Esophagus (tissue), 2 donors: ENCODE measurements around the gene ARID5A. TPM values are rescaled to one million over a fixed set of nuclear protein-coding genes. Genes with fewer than 3 reads are reported as not detected.

ENCODE experiments used
- H3K27ac ChIP-seq, 2 donors: one replicate each; pipeline ENCODE4 v1.5.1; 2013; ENCODE audit warnings: low read depth in 2 of 2, mild to moderate bottlenecking in 2 of 2, inconsistent platforms in 1 of 2, low read length in 1 of 2, moderate library complexity in 1 of 2
- H3K27me3 ChIP-seq, 2 donors: one replicate each; pipeline ENCODE4 v1.6.1; 2013; ENCODE audit warnings: low read length in 2 of 2, control low read depth in 1 of 2, mild to moderate bottlenecking in 1 of 2; ENCODE audit not compliant: insufficient read depth in 2 of 2, control insufficient read depth in 1 of 2
- H3K36me3 ChIP-seq, 2 donors: one replicate each; pipeline ENCODE4 v1.6.1; 2013; ENCODE audit warnings: low read length in 1 of 2; ENCODE audit not compliant: control insufficient read depth in 2 of 2, insufficient read depth in 2 of 2
- H3K4me1 ChIP-seq, 2 donors: one replicate each; pipeline ENCODE4 v1.6.1; 2013; ENCODE audit warnings: low read length in 1 of 2; ENCODE audit not compliant: control insufficient read depth in 2 of 2, insufficient read depth in 2 of 2
- H3K4me3 ChIP-seq, 2 donors: one replicate each; pipeline ENCODE4 v1.5.1; 2013; ENCODE audit warnings: low read length in 2 of 2, mild to moderate bottlenecking in 2 of 2, low read depth in 1 of 2, moderate library complexity in 1 of 2
- H3K9me3 ChIP-seq, 2 donors: one replicate each; pipeline ENCODE4 v1.6.1; 2013; ENCODE audit warnings: mild to moderate bottlenecking in 2 of 2, low read depth in 1 of 2, low read length in 1 of 2, moderate library complexity in 1 of 2; ENCODE audit not compliant: control insufficient read depth in 2 of 2, insufficient read depth in 1 of 2
- WGBS, 2 donors: extraction: QIAGEN DNeasy Blood & Tissue Kit; methylation state at CpG; one replicate each; pipeline ENCODE4 v1.1.7; 2013; 5-methylcytosine and 5-hydroxymethylcytosine counted together
- polyA plus RNA-seq, 2 donors: library from polyadenylated mRNA; stranded (reverse); fragments of 200-250 nt; gene quantifications; one replicate each; pipeline ENCODE4 v1.2.3, GENCODE V29; 2013
- donor health status: healthy with polysubstance abuse.
- donor health status: Bipolar disorder and iron deficiency.

The ARID5A gene
- polyA plus RNA-seq, 2 donors = 8.0 to 9.7 TPM

DNA sequence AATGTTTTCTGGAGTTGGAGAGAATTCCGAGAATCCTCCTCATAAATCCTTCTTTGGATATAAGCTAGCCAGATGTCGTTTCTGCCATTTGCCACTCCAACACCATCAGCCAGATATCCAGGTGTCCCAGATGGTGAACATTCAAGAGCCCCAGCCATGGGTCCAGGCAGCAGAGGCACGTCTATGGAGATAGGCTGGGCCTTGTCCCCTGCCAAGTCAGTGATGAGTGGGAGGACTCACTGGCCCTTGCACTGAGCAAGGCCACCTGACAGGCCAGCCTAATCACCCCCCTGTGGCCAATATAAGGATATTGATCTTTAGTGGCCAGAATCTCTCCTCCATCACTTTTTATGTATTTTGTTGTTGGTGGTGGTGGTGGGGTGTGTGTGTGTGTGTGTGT is 28.0 kb downstream of the ARID5A start:
- 79 to 80% methylated on average over 3 of the region's 3 CpGs for WGBS, 2 donors
- no peak overlapping the region for H3K4me3 ChIP-seq
- no peaks in the 10 kb centered on the region for H3K27me3 ChIP-seq
- no peaks in the 10 kb centered on the region for H3K9me3 ChIP-seq
- H3K4me1 ChIP-seq = no peaks in the 10 kb centered on the region
- no peaks in the 10 kb centered on the region for H3K36me3 ChIP-seq
- no peak overlapping the region for H3K27ac ChIP-seq

DNA sequence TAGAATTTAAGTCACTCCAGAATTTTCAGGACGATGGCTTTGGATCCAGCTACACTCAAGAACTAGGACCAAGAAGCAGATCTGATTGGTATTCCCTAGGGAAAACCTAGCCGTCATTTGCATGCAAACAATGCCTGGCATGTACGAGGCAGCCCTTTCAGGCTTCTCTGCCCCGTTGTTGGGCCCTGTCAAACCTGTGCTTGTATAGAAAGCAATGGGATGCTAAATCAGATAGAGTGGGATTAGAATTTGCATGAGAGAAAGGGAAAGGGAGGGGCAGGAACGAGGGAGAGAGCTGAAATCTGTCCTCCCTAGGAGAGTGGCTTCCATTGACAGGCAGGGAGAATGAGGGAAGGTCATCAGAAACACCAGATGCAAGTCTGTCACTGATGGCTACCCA is 28.6 kb downstream of the ARID5A start:
- Histone ChIP-seq H3K36me3 (no peaks in the 10 kb centered on the region), H3K27ac (no peak overlapping the region), H3K27me3 (no peaks in the 10 kb centered on the region), H3K4me1 (no peaks in the 10 kb centered on the region), H3K9me3 (no peaks in the 10 kb centered on the region), H3K4me3 (no peak overlapping the region)
- WGBS, 2 donors = 70 to 74% methylated on average over 5 of the region's 5 CpGs

DNA sequence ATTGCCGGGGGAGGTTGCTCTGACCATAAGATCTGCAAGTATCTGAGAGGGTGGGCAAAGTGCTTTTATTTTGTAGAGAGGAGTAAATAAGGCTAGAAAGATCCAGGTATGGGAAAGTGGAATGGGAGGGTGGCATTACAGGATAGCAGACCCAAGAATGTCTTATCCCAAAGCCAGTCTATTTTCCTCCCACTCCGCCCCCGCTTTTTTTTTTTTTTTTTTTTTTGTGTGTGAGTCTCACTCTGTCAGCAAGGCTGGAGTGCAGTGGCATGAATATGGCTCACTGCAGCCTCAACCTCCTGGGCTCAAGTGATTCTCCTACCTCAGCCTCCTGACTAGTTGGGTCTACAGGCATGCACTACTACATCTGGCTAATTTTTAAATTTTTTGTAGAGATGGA is 31.5 kb downstream of the ARID5A start:
- Histone ChIP-seq H3K36me3 (no peaks in the 10 kb centered on the region), H3K9me3 (no peaks in the 10 kb centered on the region), H3K4me3 (no peak overlapping the region), H3K27me3 (no peaks in the 10 kb centered on the region), H3K27ac (no peak overlapping the region), H3K4me1 (no peaks in the 10 kb centered on the region)
- 95 to 98% methylated on average over 3 of the region's 3 CpGs for WGBS, 2 donors

DNA sequence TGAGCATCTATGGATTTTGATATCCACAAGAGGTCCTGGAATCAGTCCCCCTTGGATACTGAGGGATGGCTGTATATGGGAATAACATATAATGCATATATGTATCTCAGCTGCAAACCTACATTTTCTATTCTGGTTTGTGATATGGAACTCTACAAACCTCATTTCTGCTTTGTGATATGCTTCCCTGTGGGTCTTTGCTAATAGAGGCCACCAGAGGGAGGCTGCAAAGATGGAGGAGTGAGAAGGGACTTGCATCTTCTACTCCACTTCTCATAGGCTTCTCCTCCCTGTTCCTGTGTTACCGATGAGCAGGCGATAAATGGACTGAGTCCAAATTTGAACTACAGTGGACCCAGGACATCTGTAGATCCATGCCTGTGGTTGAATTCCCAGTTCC is 37.8 kb downstream of the ARID5A start:
- Histone ChIP-seq H3K9me3 (no peaks in the 10 kb centered on the region), H3K36me3 (no peaks in the 10 kb centered on the region), H3K4me3 (no peak overlapping the region), H3K27me3 (no peaks in the 10 kb centered on the region), H3K4me1 (no peaks in the 10 kb centered on the region), H3K27ac (no peak overlapping the region)
- WGBS, 2 donors = 91 to 99% methylated on average over 2 of the region's 2 CpGs

DNA sequence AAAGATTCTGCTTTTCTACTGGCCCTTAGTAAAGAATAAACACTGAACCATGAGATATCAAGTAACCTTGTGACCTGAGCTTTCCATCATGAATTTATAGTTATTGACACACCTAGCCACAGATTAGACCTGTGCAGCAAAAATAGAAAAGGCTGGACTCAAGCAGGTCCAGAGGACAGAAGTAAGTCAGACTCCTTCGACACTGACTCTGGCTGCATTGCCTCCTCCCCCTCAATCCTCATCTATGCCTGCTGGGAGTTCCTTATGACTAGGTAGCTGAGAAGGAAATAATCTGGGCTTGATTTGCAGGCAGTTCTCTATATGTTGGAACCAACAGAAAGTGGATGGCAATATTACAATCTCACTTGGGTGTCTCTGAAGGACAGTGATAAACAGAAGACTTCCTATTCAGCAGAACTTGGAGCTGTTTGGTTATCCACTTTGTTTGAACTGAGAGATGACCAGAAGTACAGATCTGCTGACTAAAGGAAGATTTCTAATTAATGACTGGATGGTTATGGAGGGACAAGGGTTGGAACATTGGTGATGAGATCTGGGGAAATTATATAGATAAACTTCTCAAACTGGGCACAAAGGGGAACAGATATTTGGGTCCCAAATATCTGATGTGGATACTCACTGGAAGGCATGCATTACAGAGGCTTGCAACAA is 39.4 kb downstream of the ARID5A start:
- 72 to 90% methylated on average over 1 of the region's 1 CpG for WGBS, 2 donors
- Histone ChIP-seq H3K36me3 (no peaks in the 10 kb centered on the region), H3K27me3 (no peaks in the 10 kb centered on the region), H3K9me3 (no peaks in the 10 kb centered on the region), H3K4me3 (no peak overlapping the region), H3K4me1 (no peaks in the 10 kb centered on the region), H3K27ac (no peak overlapping the region)

DNA sequence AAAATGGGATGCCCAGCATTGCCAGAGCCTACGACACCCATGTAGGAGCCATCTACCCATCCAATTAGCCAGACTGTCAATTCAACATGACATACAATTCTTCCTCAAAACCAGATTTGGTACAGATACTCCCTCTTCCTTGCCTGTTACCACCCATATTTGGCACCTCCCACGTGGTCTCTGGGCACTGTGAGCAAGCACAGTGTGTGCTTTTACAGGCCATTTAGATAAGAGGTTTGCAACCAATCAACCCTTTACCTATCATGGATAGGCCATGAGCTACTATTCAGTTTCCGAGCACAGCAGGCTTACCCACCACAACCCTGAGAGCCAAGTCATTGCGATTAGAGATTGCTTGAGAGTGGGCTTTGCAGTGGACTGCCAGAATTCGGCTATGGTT is 40.9 kb downstream of the ARID5A start:
- WGBS, 2 donors = 81 to 85% methylated on average over 5 of the region's 5 CpGs
- Histone ChIP-seq H3K4me3 (no peak overlapping the region), H3K27me3 (no peaks in the 10 kb centered on the region), H3K36me3 (no peaks in the 10 kb centered on the region), H3K9me3 (no peaks in the 10 kb centered on the region), H3K4me1 (no peaks in the 10 kb centered on the region), H3K27ac (no peak overlapping the region)

DNA sequence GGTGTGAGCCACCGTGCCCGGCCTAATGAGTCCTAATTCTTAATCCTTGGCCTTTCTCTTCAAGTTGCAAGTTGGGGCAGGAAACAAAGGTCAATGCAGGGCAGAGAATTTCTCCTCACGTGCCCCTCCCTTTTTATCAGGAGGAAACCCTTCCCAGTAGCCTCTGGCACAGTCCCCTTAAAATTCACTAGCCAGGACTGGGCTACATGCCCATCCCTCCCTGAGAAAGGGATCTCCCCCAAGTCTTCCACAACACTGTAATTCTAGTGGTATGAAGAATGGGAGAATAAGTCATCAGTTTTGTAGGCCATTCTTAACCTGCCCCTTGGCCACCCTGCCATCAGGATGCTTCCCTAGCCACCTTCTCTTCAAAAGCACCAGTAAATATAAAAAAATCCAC is 42.2 kb downstream of the ARID5A start:
- WGBS, 2 donors = 57 to 59% methylated on average over 3 of the region's 3 CpGs
- no peaks in the 10 kb centered on the region for H3K4me1 ChIP-seq
- H3K9me3 ChIP-seq = no peaks in the 10 kb centered on the region
- no peaks in the 10 kb centered on the region for H3K27me3 ChIP-seq
- H3K36me3 ChIP-seq = no peaks in the 10 kb centered on the region
- H3K4me3 ChIP-seq = no peak overlapping the region
- H3K27ac ChIP-seq = no peak overlapping the region

DNA sequence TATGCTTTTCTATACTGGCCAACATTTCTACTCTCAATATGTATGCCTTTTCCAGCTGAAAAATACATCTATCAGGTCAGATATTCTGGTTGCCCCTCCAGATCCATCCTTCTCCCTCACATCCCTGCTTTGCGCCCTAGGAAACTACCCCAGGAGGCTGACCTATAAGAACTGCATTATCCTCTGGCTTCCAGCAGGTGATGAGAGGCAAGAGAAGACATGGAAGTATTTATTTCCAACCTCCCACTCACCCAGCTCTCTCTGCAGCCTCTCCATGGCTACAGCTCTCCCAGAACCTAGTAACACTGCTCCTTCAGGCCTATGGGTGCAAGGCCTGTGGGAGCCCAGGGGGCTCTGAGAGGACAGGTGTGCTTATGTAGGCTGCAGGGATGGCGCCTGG is 42.9 kb downstream of the ARID5A start:
- H3K27ac ChIP-seq = no peak overlapping the region
- no peaks in the 10 kb centered on the region for H3K36me3 ChIP-seq
- H3K4me1 ChIP-seq = no peaks in the 10 kb centered on the region
- H3K9me3 ChIP-seq = no peaks in the 10 kb centered on the region
- H3K27me3 ChIP-seq = no peaks in the 10 kb centered on the region
- 97 to 100% methylated on average over 2 of the region's 2 CpGs for WGBS, 2 donors
- H3K4me3 ChIP-seq = no peak overlapping the region

DNA sequence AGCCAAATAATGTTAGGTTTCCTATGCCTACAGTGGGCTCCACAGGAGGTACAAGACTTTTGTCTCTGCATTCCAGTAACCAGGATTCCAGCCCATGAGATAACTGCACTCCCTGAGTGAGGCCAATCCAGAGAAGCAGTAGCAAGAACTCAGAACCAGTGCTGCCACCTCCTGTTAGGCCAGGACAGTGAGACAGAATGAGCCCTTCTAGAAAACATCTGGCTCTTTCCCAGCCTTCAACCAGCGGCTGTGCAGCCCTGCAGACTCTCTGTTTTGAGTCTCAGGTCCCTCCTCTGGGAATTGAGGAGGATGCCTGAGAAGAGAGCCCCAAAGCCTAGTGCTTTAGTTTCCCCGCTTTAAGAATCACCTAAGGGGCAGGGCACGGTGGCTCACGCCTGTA is 44.2 kb downstream of the ARID5A start:
- WGBS, 2 donors = 86 to 89% methylated on average over 4 of the region's 4 CpGs
- no peak overlapping the region for H3K27ac ChIP-seq
- no peaks in the 10 kb centered on the region for H3K4me1 ChIP-seq
- H3K36me3 ChIP-seq = no peaks in the 10 kb centered on the region
- H3K27me3 ChIP-seq = no peaks in the 10 kb centered on the region
- no peaks in the 10 kb centered on the region for H3K9me3 ChIP-seq
- no peak overlapping the region for H3K4me3 ChIP-seq

DNA sequence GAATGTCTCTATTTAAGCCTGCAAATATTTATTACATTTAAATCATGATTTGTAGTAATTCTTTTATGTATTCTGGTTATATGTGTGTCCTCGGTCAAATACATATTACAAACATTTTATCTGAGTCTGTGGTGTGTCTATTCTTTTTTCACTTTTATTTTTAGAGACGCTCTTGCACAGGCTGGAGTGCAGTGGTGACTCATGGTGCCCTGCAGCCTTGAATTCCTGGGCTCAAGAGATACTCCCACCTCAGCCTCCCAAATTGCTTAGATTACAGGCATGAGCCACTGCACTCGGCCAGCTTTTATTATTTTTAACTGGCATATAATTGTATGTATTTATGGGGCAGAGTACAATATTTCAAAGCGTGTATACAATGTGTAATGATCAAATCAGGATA is 47.5 kb downstream of the ARID5A start:
- Histone ChIP-seq H3K27me3 (no peaks in the 10 kb centered on the region), H3K4me1 (no peaks in the 10 kb centered on the region), H3K36me3 (no peaks in the 10 kb centered on the region), H3K4me3 (no peak overlapping the region), H3K27ac (no peak overlapping the region), H3K9me3 (no peaks in the 10 kb centered on the region)
- WGBS, 2 donors = 76 to 79% methylated on average over 4 of the region's 4 CpGs
